Right lobe of liver (tissue), 6 donors: ENCODE measurements around the gene RMP24.

Experiments
- ATAC-seq, 4 donors: fragments of 200-7000 bp; cut with Tn5 transposase; one replicate each; pipeline ENCODE4 v1.9.1; 2020; ENCODE audit warnings: mild to moderate bottlenecking in 4 of 4, moderate library complexity in 4 of 4
- DNase-seq, 3 donors: peaks; one replicate each; pipeline ENCODE4 v3.0.0-alpha.2; 2020
- H3K27ac ChIP-seq, 3 donors: fragments of 200-600 bp; one replicate each; pipeline ENCODE4 v1.8.0; 2022
- H3K27me3 ChIP-seq, 2 donors: fragments of 200-600 bp; one replicate each; pipeline ENCODE4 v1.8.0; 2022
- H3K36me3 ChIP-seq, 4 donors: fragments of 200-600 bp; sonication (generic) in 1 of 4; one replicate each; pipeline versions ENCODE4 v1.5.1 to v1.8.0; 2017 to 2022; ENCODE audit warnings: control low read depth in 1 of 4
- H3K4me1 ChIP-seq, 4 donors: fragments of 200-600 bp; sonication (generic) in 1 of 4; one replicate each; pipeline versions ENCODE4 v1.5.1 to v1.8.0; 2017 to 2022; ENCODE audit warnings: control low read depth in 1 of 4
- H3K4me3 ChIP-seq, 3 donors: fragments of 200-600 bp; one replicate each; pipeline ENCODE4 v1.8.0; 2022
- H3K9me3 ChIP-seq, 4 donors: fragments of 200-600 bp; sonication (generic) in 1 of 4; one replicate each; pipeline versions ENCODE4 v1.5.1 to v1.8.0; 2017 to 2022; ENCODE audit warnings: control low read depth in 1 of 4
- POLR2A ChIP-seq: fragments of 450-650 bp; IDR thresholded peaks from one replicate; pipeline ENCODE4 v1.6.1; 2017; ENCODE audit warnings: antibody characterized with exemption, mild to moderate bottlenecking
- WGBS: methylation state at CpG from one replicate; pipeline ENCODE4 v1.1.6; 2018; ENCODE audit warnings: low coverage, low lambda C conversion rate; ENCODE audit not compliant: insufficient coverage; ENCODE audit errors: missing lambda C conversion rate; 5-methylcytosine and 5-hydroxymethylcytosine counted together
- intact Hi-C, 2 donors: fragments of 100-400 bp; cut with DNase I; formaldehyde crosslinking; loops; one replicate each; pipeline versions ENCODE4 v1.11.2 to v1.14.1; 2022
- TF ChIP-seq, protein P1 (sequence below), 4 donors: fragments of 200-600 bp in 3 of 4; fragments of 450-650 bp in 1 of 4; IDR thresholded peaks; one replicate each; pipeline versions ENCODE4 v1.5.1 to v1.8.0; 2016 to 2022; ENCODE audit warnings: antibody characterized with exemption in 4 of 4, mild to moderate bottlenecking in 2 of 4
- donor health status: DM: no; HTN: yes; CAD: no.
- donor health status: DM: no; HTN: no; CAD: no.
- donor health status: DM: no; HTN: no; CAD: no.
- donor health status: DM: no; HTN: yes; CAD: no.
- donor health status: DM: no; HTN: yes; CAD: no.

RMP24 gene

GRCh38 chr18:35934891-35935290 is 37.6 kb upstream of the RMP24 start:
- no peak for ATAC-seq
- H3K36me3 ChIP-seq: no peaks in the 10 kb centered on the region
- H3K27ac ChIP-seq: no peak overlapping the region
- no peaks in the 10 kb centered on the region for H3K27me3 ChIP-seq
- peaks cover 0 to 4% (median 0%) of the 10 kb centered on the region in 4 donors for H3K9me3 ChIP-seq
- intact Hi-C loops: no loop called here
- 74% methylated on average over 5 of the region's 5 CpGs for WGBS
- no peak overlapping the region for H3K4me3 ChIP-seq
- DNase-seq: no peak
- no peaks in the 10 kb centered on the region for H3K4me1 ChIP-seq
- TF ChIP-seq, protein P1, sequence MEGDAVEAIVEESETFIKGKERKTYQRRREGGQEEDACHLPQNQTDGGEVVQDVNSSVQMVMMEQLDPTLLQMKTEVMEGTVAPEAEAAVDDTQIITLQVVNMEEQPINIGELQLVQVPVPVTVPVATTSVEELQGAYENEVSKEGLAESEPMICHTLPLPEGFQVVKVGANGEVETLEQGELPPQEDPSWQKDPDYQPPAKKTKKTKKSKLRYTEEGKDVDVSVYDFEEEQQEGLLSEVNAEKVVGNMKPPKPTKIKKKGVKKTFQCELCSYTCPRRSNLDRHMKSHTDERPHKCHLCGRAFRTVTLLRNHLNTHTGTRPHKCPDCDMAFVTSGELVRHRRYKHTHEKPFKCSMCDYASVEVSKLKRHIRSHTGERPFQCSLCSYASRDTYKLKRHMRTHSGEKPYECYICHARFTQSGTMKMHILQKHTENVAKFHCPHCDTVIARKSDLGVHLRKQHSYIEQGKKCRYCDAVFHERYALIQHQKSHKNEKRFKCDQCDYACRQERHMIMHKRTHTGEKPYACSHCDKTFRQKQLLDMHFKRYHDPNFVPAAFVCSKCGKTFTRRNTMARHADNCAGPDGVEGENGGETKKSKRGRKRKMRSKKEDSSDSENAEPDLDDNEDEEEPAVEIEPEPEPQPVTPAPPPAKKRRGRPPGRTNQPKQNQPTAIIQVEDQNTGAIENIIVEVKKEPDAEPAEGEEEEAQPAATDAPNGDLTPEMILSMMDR (IDR thresholded peaks at IDR 0.05): no peak
- no peak for TF ChIP-seq POLR2A

DNA sequence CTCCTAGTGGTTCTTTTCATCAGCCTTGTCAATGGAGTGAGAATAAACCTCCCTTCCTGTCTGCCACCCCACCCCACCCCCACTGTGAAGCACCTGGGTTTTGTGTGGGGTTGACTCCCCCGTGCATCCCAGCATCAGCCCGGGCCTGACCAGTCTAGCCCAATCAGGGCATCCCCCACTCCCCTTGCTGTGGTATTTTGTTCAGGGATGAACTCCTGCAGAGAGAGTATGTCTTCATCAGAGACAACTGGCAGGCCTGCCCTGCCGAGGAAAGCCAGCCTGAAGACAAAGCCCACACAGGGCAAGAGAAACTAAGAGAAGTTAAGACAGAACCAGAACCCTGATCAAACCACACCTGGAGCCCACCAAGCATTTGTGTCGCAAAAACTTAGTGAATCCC is 36.7 kb upstream of the RMP24 start:
- Histone ChIP-seq H3K4me3 (no peak overlapping the region), H3K36me3 (no peaks in the 10 kb centered on the region), H3K4me1 (no peaks in the 10 kb centered on the region), H3K9me3 (no peaks in the 10 kb centered on the region), H3K27me3 (no peaks in the 10 kb centered on the region), H3K27ac (no peak overlapping the region)
- WGBS: 50% methylated on average over 4 of the region's 4 CpGs
- intact Hi-C loops: no loop called here
- DNase-seq (no peak), ATAC-seq (no peak)
- no peak for TF ChIP-seq POLR2A
- TF ChIP-seq, protein P1 (IDR thresholded peaks at IDR 0.05): no peak

GRCh38 chr18:35936951-35937350 is 35.5 kb upstream of the RMP24 start:
- H3K27me3 ChIP-seq: no peaks in the 10 kb centered on the region
- WGBS: 88% methylated on average over 1 of the region's 1 CpG
- no peak for DNase-seq

GRCh38 chr18:35938158-35938557 is 34.3 kb upstream of the RMP24 start:
- ATAC-seq (no peak), DNase-seq (no peak)
- Histone ChIP-seq H3K9me3 (no peaks in the 10 kb centered on the region), H3K27ac (no peak overlapping the region), H3K36me3 (no peaks in the 10 kb centered on the region), H3K27me3 (no peaks in the 10 kb centered on the region), H3K4me1 (no peaks in the 10 kb centered on the region), H3K4me3 (no peak overlapping the region)
- intact Hi-C loops: no loop called here
- 58% methylated on average over 1 of the region's 1 CpG for WGBS
- TF ChIP-seq POLR2A: no peak
- TF ChIP-seq, protein P1 (IDR thresholded peaks at IDR 0.05): no peak

More at GRCh38 chr18:35936951-35937350, 35.5 kb upstream of the RMP24 start:
- Histone ChIP-seq H3K9me3 (no peaks in the 10 kb centered on the region), H3K4me1 (no peaks in the 10 kb centered on the region), H3K27ac (no peak overlapping the region), H3K4me3 (no peak overlapping the region), H3K36me3 (no peaks in the 10 kb centered on the region)
- no peak for ATAC-seq
- intact Hi-C loops: no loop called here
- TF ChIP-seq, protein P1 (IDR thresholded peaks at IDR 0.05): no peak
- TF ChIP-seq POLR2A: no peak

DNA sequence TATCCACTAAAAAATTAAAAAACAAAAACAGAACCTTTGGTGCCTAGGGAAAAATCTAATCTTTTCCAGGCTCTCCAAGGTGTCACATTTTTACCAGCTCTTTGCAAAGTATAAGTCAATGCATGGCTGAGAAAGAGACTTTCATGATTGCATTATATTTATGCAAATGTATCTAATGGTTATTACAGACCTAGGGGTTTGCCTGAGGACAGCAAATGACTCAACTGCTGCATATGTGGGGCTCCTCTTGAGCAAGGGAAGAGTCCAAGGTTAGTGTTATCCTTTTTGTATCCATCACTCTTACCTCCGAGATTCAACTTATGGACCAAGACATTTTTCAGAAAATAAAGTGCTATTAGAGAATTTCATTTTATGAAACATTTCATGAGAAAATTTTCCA is 33.9 kb upstream of the RMP24 start:
- intact Hi-C loops: no loop called here
- WGBS: 22% methylated on average over 1 of the region's 1 CpG
- DNase-seq: no peak
- Histone ChIP-seq H3K27me3 (no peaks in the 10 kb centered on the region), H3K4me3 (no peak overlapping the region), H3K9me3 (no peaks in the 10 kb centered on the region), H3K27ac (no peak overlapping the region), H3K36me3 (no peaks in the 10 kb centered on the region), H3K4me1 (no peaks in the 10 kb centered on the region)
- no peak for ATAC-seq
- no peak for TF ChIP-seq POLR2A
- TF ChIP-seq, protein P1 (IDR thresholded peaks at IDR 0.05): no peak
